NCI-H446 treated with DMSO at 0.1 percent for 48 hours (cell line): ENCODE results near the gene SAMSN1.
"Not testable (repeated sequence)": the region's sequence is repeated elsewhere in the genome, so short reads cannot be mapped to it uniquely, and the experiment has no call there.

ENCODE experiments used
- DNase-seq: peaks from one replicate; lab custom pipeline; 2025; lab: John Stamatoyannopoulos, UW

The SAMSN1 gene

GRCh38 chr21:14528815-14529214, 17.3 kb downstream of the SAMSN1 start:
- DNase-seq: no peak

DNA sequence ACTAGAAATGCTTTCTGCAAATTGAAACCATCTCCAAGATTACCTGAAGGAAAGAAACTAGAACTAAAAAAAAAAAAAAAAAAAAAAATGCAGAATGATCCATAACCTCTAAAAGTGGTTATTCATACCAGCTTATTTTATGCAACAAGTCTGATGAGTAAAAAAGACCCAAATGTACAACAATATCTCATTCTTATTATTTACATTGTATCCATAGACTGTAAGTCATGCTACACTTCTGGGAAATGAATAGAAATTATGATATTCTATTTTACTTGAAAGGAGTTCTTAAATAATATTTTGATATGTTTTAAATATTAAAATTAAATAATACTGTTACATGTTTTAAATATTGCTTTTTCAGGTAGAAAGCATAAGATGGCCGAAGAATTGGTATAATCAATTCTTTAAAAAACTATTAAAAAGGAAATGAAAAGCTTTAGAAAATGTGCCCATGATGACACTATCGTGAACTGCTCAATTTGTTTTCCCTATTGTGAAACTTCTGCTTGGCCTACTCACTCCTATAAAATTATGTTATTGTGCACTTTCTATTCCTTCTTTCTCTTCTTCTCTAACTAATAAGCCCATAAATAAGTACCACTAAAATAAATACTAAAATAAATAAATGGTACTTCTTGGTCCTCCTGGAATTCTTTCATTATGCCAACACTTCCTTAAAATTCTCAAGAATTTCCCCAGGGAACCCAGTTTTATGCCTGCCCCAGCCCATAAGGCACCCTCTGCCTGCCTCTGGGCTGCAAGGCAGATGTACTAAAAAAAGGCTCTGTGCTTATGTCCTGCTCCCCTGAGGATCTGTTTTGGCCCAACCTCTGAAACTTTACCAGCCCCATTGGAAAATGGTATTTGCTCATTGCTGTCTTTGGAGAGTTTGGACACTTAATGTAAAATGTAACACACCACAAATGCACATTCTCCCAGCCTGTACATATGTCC, 18.1 kb downstream of the SAMSN1 start:
- no peak for DNase-seq

DNA sequence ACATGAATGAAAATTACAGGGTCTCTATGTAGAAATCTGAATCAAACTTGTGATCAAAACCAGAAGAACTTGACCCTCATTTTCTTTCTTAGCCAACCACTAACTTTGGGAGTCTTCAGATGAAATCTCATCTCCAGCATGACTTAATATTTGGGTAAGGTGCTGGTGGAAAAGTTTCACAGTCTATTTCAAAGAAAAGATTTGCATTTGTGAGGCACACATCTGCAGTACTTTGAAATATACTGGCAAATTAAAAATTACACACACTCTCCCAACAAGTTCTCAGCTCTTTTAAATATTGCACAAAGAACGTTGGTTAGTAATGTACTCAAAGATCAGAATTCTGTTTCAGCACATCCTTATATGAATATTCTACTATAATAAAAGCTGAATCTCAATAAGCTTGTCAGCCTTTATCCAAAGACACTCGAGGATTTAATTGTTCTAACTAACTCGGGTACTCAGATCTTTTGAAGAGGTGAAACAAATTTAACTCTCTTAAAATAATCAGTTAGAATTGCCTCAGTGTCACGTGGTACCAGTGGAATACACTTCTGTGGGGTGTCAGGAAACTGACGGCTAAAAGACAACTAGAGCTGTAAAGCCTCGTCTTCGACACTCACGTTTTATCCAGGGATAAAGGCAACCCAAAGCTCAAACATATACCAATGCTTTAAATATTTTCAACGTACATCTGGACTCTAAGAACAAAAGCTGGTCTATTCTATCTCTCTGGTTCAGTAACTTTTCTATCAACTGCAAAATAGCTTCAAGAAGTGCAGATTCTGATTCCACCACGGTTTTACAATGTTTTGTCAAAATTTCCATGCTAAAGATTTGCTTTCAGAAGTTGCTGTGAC, 19.0 kb downstream of the SAMSN1 start:
- no peak for DNase-seq

DNA sequence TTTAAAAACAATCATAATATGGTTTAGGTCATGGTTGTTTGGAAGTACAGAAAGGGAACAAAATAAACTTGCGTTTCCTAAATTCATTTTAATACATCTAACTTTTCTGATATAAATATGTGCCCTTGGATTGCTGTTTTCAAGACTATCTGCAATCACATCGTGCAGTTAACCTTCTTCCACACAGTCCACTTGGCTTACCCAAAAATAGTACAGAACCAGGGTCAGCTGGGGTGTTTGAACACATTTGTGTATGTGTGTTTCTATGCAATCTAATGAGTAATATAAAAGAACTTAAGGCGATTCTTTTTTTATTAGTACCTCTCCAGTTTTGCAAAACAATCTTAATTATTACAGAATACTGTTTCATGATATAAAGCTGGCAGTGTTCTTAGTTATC, 19.9 kb downstream of the SAMSN1 start:
- DNase-seq: no peak

DNA sequence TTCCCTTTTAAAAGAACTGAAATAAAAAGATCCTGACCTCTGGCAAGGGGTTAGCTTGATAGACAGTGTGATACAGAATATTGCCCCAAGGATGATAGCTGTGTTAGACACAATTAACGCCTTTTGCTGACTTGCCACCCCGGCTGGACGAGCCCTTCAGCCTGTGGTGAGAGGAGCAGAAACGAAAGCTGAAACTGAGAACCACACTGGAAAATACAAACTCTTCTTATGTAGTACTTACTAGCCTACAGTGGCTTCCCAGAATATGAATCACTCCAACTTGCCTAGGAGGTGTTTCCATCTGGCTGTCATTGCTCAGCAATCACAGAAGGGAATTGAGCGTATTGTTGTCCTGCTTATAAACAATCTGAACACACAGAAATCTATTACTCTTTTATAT, 22.9 kb downstream of the SAMSN1 start:
- DNase-seq: no peak

GRCh38 chr21:14522736-14523135, 23.4 kb downstream of the SAMSN1 start:
- DNase-seq: no peak

DNA sequence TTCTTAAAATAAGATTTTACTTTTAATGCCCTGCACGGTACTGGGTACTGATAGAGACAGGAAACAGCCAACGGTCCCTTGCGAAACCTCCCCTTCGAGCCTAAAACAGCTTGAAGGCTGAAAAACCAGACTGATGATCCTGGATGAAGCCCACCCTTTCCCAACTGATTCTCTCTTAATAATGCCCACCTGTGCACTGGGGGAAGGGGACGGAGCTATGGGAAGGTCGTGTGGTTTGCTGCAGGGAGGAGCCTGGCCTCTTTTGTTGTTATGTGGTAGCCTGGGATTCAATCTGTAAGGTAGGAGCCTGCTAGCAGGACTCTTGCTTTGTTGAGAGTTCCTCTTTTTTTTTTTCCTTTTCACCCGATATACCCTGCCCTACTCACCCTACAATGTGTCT, 25.6 kb downstream of the SAMSN1 start:
- DNase-seq: no peak

- no peak for DNase-seq
These were observed 27.1 kb downstream of the SAMSN1 start for GRCh38 chr21:14519000-14519399.

DNA sequence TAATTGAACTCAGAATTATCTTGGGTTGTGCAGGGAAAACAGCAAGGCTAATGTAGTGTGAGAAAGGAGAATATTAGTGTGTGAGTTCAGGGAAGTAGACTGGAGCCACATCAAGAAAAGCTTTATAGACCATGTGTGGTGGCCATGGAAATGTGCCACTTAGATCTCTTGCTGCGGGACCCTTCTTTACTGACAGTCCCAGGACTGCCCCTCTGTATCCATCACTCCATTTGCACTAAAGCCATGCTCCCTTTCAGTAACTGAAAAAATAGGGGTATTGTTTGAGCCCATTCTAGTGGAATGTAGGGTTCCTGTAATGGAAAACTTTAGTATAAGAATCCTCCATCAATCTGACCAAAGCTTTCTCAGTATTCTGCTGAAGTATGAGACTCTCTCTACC, 32.3 kb downstream of the SAMSN1 start:
- no peak for DNase-seq

DNA sequence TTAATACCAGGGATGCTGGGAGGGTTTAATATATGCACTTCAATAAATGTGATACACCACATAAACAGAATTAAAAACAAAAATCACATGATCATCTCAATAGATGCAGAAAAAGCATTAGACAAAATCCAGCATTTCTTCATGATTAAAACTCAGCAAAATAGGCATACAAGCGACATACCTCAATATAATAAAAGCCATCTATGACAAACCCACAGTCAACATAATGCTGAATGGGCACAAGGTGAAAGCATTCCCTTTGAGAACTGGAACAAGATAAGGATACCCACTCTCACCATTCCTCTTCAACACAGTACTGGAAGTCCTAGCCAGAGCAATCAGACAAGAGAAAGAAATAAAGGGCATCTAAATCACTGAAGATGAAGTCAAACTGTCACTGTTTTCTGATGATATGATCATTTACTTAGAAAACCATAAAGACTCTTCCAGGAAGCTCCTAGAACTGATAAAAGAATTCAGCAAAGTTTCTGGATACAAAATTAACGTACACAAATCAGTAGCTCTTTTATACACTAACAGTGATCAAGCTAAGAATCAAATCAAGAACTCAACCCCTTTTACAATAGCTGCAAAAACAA, 39.2 kb downstream of the SAMSN1 start:
- DNase-seq: not testable (repeated sequence)

GRCh38 chr21:14500873-14501272, 45.2 kb downstream of the SAMSN1 start:
- DNase-seq: no peak

GRCh38 chr21:14499316-14499715, 46.8 kb downstream of the SAMSN1 start:
- no peak for DNase-seq

GRCh38 chr21:14497825-14498224, 48.3 kb downstream of the SAMSN1 start:
- no peak for DNase-seq

DNA sequence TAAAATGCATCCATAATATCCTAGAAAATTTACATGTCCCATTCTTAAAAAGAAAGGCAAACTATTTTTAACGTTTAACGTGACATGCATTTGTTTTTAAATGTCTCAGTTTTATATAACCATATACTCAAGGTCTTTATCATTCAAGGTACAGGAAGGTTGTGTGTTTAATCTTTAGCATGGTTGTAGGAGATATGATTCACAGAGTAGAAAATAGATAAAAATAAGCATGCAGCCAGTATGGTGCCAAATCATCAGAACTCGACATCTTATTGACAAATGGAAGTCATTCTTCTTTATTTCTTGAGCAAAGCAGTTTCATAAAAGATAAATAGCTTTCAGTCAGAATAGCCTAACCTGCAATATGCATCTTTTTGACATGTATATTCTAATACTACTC, 51.0 kb downstream of the SAMSN1 start:
- DNase-seq: no peak

GRCh38 chr21:14494181-14494580, 51.9 kb downstream of the SAMSN1 start:
- DNase-seq: not testable (repeated sequence)

- DNase-seq: no peak
These were observed 52.4 kb downstream of the SAMSN1 start for GRCh38 chr21:14493731-14494130.

- no peak for DNase-seq
These were observed 53.2 kb downstream of the SAMSN1 start for GRCh38 chr21:14492931-14493330.

DNA sequence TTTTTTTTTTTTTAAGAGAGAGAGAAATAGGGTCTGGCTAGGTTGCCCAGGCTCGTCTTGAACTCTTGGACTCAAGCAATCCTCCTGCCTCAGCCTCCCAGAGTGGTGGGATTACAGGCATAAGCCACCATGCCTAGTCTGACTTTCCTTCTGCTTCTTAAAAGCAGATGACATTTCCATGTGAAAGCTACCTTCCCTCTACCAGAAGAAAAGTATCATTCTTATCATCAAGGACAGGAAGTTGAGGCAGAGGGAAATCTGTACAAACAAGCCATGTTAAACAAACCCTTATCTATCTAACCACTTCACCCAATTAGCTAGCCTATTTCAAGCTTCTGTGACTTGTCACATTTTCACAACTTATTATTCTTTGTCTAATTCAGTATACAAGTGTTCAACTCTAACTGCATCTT, 54.8 kb downstream of the SAMSN1 start:
- DNase-seq: no peak

DNA sequence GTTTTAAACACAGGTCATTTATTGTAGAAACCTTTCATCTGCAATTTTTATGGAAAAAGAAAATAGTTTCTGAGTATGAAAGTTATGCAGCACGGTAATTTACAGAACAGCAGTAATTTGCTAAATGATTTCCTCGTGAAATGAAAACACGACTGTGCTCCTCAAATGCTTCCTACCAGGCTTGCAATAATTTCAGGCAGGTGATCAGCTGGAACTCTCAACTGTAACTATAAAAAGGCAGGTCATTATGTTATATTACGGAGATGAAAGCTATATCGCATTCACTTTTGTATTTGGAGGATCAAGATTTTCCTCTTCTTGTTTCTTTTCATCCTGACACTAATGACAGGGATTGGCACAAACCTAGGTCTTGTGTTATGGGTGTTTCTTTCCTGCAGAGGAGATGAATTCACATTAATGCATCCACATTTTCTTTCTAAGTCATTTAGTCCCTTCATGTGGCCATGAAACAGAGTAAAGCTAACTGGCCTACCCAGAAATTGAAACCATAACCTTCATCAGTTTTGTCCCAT, 57.4 kb downstream of the SAMSN1 start:
- no peak for DNase-seq

DNA sequence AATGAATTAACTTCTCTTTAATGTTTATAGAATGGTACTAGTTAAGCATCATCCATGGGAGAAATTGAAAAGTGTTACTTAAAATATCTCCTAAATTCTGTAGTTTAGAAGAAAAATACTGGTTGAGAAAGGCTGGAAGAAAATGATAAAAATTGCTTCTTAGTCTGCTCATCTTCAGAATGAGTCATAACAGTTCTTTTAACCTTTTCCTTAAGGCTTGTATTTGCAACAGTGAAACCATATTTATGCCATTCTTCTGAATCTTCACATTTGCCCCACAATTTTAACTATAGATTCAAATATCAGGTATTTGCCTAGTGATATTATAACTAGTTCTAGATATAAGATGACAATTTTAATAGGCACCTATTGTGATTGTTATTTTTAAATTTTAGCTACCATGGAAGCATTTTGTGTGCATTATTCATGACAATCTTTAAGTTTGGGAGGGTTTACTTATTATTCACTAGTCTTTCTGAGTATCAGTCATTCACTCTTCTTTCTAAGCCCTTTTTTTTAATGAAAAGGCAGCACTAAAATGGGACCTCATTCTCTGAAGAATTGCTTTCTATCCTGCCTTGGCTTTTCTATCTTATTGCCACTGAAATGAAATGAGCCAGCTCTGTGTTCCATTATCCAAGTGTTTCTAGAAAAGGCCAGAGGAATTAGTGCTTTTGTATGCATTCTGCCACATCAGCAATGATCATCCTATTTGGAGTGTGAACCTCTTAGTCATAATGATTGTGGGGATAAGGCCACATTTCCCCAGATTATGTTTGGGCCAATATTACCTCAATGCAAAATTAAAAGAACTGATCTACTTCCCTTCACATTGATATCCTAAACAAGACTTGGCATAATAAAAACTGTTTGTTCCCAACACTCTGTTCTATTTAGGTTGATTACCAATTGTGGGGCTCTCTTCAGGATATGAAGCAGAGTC, 58.4 kb downstream of the SAMSN1 start:
- DNase-seq: no peak

DNA sequence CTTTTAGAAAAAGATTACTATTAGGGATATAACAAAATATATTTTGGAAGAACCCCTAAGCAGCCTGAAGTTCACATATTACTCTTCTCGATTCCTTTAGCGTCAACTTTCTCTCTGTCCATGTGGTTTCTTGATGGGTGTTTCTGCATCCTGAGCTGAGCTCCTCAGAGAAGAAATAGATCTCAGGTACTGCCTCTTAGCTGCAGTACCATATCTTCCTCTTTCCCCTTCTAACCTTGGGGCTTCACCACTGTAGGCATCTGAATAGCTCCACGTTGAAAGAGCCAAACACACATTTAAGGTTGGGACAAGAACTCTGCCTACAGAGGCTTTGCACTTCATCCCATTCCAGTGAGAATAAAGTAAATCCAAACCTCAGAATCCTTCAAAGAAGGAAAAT, 59.2 kb downstream of the SAMSN1 start:
- no peak for DNase-seq
